DMS153 treated with DMSO at 0.1 percent for 48 hours (cell line): ENCODE results near the gene R3HCC1L.
A peak's percentile ranks its signal among the peaks of the same experiment; 100 is the strongest.

Source experiments
- DNase-seq: peaks from one replicate; lab custom pipeline; 2025; ENCODE audit not compliant: unreplicated experiment; lab: John Stamatoyannopoulos, UW

R3HCC1L gene

DNA sequence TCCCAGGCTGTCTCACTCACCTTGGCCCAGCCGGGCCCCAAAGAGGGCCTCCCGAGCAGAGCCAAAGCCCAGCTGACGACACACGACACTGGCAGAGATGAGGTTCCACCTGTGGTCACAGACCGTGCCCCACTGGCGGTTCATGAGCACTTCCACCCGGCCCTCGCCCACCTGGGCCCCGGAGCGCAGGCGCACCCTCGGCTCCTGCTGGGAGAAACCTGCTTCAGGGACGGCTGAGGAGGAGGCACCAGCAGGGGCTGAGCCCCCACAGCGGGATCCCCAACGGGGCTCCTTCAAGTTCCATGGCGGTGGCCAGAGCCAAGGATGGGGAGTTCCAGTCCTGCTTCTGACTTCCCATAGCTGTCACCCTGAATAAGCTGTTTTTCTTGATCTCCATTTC lies 123.5 kb downstream of the R3HCC1L start:
- DNase-seq = no peak

GRCh38 chr10:98258683-98259454 lies 124.4 kb downstream of the R3HCC1L start:
- no peak for DNase-seq

DNA sequence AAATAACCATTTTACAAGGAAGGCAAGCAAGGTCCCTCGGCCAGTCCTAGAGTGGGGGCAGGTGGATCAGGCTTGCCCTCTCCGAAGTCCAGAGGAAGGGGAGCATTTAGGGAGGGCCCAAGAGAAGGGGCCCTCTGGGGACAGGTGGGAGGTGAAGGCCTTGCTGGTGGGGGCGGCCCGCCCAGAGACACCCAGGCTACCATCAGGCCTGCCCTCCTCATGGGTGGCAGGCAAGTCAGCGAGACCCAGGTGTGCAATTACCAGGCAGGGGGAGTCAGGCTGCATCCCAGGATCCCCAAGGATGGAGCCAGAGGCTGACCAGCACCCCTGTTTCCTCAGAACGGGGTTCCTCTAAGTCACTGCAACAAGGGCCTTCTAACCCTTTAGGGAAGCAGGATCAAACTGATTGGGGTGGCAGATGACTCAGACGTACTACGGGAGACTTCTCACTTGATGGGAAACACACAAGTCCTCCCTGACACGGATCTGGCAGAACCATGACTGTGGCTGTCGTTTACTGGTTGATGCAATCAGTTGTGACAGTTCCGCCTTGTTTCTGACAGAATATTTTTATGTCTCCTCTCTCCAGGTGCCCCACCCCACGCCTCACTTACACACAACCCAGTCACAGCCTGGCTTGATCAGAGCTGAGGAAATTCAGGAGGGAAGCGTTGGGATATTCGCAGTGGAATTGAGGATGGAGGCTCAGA lies 125.3 kb downstream of the R3HCC1L start:
- DNase-seq = no peak

DNA sequence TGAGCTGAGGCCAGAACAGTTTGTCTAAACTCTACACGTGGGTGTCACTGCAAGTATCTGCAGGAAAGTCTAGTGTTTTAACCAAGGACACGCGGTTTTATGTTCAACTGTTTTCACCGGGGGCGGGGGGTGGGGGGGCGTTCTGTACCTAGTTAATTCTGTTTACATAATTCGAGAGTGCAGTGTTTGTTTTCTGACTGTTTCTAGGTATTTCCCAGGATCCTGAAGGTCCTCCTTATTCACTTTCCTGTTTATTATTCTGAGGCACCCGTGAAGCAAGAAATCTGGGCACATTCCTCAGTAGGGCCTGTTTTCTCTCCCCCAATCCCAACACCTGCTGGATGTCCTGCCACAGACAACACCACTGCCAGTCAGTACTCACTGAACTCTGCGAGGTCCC lies 125.9 kb downstream of the R3HCC1L start:
- DNase-seq = no peak

DNA sequence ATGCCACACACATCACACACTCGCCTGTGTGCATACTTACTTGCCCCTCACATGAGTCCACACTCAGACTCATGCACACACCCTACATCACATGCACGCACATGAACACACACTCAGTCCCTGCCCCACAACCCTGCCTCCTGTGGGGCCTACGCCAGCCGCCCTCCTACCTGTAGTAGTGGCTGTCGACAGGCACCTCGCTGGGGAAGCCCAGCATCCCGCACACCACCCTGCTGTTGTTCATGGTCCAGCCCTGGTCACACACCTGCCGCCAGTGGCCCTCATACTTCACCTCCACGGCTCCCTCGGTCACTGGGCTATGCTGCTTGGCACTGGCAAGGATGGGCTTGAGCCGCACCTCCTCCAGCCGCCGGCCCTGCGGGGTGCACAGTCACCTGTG lies 126.3 kb downstream of the R3HCC1L start:
- no peak for DNase-seq

DNA sequence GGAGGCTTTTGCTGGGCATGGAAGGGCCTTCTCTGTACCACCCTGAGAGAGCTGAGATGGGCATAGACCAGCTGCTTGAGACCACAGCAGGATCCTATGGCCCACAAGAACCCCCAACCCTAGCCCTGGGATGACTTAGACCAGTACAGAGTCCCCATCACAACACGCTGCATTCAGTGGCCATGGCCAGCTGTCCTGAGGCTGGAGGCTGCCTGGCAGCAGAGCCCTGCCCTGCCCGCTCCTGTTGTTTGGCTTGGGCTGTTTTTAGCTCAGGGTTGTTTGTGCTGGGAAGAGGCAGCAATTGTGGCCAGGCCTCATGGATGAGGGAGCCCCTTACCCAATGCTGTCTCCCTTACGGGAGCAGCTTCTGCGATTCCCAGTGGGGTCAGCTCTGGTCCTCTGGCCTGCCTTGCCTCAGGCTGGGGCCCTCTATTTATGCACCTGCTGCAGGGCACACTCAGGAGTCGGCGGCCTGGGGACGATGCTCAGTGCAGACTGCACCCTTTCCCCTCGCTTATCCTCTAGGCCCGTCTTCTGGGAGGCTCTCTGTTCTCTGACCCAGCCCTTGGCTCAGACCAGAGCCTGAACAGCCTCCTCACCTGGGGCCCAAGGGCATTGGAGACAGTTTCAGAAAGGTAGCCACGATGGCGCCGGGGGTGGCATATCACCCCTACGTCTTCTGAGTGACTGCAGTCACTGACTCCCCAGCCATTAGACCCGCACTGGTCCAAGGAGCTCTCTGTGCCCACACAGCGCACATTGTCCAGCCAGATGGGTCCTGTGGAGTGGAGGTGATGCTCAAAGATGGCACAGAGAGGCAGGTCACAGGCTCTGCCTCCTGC lies 127.2 kb downstream of the R3HCC1L start:
- DNase-seq = no peak

- peak; percentile 19 for DNase-seq
Measured at GRCh38 chr10:98262571-98262970, 128.1 kb downstream of the R3HCC1L start.

- no peak for DNase-seq
Measured at GRCh38 chr10:98263088-98263487, 128.6 kb downstream of the R3HCC1L start.

- no peak for DNase-seq
Measured at GRCh38 chr10:98264378-98265065, 130.1 kb downstream of the R3HCC1L start.

- DNase-seq = no peak
Measured at GRCh38 chr10:98265403-98266378, 131.2 kb downstream of the R3HCC1L start.

DNA sequence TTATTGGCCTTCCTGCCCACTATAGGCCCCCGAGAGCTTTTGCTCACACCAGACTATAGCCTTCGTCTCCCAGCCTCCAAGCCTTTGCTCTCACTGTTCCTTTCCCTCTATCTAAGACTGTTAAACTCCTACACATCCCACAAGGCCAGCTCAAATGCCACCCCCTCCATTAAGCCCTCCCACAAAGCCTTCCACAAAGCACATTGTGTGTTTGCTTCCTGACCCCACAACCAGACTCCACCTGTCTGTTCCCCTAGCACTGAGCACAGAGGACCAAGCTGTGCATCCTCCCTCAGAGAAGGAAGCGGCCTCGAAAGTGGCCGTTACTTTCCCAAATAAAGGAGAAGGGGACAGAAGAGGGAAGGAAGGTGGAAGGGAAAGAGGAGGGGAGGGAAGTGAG lies 132.2 kb downstream of the R3HCC1L start:
- no peak for DNase-seq

GRCh38 chr10:98267069-98267893 lies 132.8 kb downstream of the R3HCC1L start:
- DNase-seq = peak; percentile 2

DNA sequence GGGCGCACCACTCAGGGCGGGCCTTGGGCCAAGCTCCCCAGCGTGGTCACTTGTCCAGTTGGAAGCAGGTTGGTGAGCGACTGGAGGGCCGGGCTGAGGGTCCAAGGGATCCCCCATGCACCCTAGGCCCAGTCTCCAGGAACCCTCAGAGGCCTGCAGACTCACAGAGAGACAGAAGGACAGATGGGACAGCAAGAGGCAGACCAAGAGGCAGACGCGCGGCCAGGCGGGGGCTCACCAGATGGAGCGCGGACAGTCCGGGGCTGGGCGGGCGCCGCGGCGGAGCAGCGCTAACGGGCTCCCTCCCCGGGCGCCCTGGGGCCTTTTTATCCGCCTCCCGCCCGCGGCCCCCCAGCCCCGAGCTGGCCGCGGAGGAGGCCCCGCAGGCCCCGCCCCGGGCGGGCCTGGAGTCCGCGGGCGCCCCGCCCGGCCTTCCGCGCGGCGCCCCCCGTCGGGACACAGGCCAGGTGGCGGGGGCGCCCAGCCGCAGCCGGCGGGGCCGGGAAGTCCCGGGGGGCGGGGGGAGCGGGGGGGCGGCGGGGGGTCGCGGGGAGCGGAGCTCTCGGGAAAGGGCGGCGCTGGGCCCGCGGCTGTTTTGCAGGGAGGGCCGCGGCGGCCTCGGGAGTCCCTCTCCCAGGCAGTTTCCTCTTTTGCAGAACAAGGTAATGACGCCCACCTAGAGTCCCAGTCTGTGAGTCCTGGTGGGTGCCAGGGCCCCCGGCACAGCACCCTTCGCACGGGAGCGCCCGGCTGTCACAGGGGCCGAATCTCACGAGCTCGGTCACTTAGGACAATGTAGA lies 133.6 kb downstream of the R3HCC1L start, which contains the start of gene LOXL4:
Gene LOXL4 (minus strand): TSS at position 301 of the 800 bp plus-strand sequence. CDS start 5,175 bp downstream, outside the sequence.
- DNase-seq = no peak

- DNase-seq = no peak
Measured at GRCh38 chr10:98268694-98269431, 134.4 kb downstream of the R3HCC1L start.

DNA sequence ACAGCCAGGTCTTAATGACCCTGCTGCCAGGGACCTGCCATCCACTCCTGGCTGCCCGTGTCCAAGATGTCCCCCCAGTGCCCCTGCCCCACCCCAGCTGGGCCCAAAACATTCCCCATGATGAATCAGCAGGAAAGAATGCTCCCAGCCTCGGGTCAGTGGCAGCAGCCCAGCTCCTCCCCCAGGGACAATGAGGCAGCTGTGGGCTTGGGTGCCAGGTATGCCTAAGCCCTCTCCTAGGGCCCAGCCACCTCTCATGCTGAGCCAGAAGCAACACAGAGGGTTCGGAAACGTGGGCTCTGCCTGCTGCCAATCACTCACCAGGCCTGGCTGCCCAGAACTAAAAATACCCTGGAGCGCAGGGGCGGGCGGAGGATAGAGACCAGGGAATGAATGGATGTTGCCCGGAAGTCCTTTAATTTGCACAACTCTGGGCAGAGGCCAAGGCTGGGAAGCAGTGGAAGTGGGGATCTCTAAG lies 135.0 kb downstream of the R3HCC1L start:
- peak; percentile 25 for DNase-seq

GRCh38 chr10:98270073-98270740 lies 135.8 kb downstream of the R3HCC1L start:
- peak; percentile 12 for DNase-seq

DNA sequence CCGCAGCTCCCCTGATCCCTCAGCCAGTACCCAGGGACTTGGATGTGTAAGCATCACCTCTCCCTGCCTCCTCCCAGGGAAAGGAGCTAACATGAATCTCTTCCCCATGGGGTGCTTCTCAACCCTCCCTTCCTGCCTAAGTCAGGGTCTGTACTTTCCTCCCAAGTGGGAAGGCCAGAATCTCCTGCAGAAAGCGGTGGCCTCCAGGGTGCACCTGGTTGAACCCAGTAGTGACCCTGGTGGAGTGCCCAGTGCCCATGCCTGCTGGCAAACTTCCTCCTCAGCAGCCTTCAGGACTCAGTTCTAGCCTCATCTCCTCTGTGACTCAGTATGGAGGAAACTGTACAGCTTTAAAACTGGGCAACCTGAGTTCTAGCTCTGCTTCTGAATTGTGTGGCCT lies 136.3 kb downstream of the R3HCC1L start:
- no peak for DNase-seq
